Measurements from ENCODE around the gene MYBL2.

Gene MYBL2

DNA sequence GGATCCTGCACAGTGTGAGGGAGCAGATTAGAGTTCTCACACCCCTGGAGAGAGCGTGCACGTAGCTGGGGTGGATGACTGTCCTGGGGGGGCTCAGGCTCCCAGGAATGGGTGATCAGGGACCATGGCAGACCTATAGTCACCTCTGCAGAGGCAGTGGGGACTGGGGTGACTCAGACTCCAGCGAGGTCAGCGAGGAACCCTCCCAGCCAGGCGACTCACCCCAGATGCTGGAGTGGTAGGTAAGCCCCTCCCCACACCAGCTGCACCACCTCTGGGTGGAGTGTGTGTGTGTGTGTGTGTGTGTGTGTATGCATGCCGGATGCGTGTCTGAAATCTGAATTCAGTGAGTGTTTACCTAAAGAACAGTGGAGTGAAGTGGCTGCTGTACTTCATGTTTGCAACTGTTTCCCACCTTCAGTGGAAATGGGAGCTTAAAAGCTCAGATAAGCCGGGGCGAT lies 77.3 kb downstream of the MYBL2 start:
- Histone ChIP-seq H2BK15ac (replicated peaks; ENCODE audit: low read depth) (no peak overlapping the region), H3K36me3 (ENCODE audit: control insufficient read depth, insufficient read depth, low read length) (no peaks in the 10 kb centered on the region), H3K79me2 (ENCODE audit: control insufficient read depth, insufficient read depth, low read length) (no peaks in the 10 kb centered on the region), H3K4ac (ENCODE audit: low read depth, low read length) (no peak overlapping the region), H3K27me3 (ENCODE audit: insufficient read depth, low read length, poor library complexity) (no peaks in the 10 kb centered on the region), H3K4me1 (ENCODE audit: control insufficient read depth, low read depth, low read length) (peaks cover 22% of the 10 kb centered on the region), H3K56ac (ENCODE audit: low read length) (peak overlapping the region; percentile 71), H4K5ac (ENCODE audit: low read length) (no peak overlapping the region), H2BK5ac (ENCODE audit: low read length) (peak overlapping the region; percentile 27), H3K4me3 (ENCODE audit: low read length) (no peak overlapping the region), H2AK5ac (ENCODE audit: low read length) (no peak overlapping the region), H3K18ac (ENCODE audit: low read length) (no peak overlapping the region), H2BK120ac (ENCODE audit: low read depth, low read length) (no peak overlapping the region), H3K27ac (ENCODE audit: low read depth, low read length) (no peak overlapping the region), H3K79me1 (ENCODE audit: low read length) (no peaks in the 10 kb centered on the region), H3K23ac (ENCODE audit: low read length) (no peak overlapping the region), H4K8ac (ENCODE audit: low read depth, low read length) (no peak overlapping the region), H3K9ac (ENCODE audit: low read length) (peak overlapping the region; percentile 13), H3K4me2 (ENCODE audit: low read length) (peak overlapping the region; percentile 5)
- WGBS (ENCODE audit: extremely low coverage, insufficient coverage, low lambda C conversion rate) = no CpG with 5 or more reads among the region's 9 CpGs
- DNase-seq = peak; percentile 81

DNA sequence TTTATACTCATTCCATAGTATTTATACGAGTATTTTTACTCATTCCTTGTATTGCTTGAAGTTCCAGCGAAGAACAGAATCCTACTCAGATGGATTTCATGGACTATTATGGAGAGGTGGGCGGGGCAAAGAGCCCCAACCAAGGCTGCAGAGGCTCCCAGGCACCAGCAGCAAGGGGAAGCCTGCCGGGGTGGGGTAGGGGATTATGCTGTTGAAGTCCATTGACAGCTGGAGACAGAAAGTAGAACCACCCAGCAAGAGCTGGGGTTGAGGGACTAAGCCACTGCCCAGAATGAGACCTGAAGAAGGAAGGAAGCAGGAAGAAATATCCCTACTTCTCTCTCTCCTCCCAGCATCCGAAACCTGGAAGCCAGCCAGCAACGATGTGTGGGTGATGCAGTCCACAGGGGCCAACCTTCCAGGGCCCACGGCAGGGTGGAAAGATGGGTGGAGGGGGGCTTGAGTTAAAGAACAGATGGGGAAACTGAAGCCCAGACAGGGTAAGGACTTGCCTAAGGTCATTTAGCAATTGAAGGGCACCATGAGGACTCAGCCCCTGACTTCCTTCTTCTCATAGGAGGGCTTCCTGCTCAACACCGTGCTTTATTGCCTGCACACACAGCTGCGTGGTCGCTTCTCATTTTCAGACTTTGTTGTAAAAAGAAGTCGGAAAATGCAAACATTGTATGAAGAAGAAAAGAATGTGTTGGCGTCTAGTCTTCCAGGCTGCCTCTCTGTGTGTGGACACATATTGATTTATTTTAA lies 78.2 kb downstream of the MYBL2 start:
- peak; percentile 46 for DNase-seq
- Histone ChIP-seq H3K56ac (ENCODE audit: low read length) (peak overlapping the region; percentile 73), H2BK5ac (ENCODE audit: low read length) (peak overlapping the region; percentile 69), H3K79me2 (ENCODE audit: control insufficient read depth, insufficient read depth, low read length) (no peaks in the 10 kb centered on the region), H3K4me1 (ENCODE audit: control insufficient read depth, low read depth, low read length) (peaks cover 22% of the 10 kb centered on the region), H2BK120ac (ENCODE audit: low read depth, low read length) (peak overlapping the region; percentile 83), H4K8ac (ENCODE audit: low read depth, low read length) (no peak overlapping the region), H3K36me3 (ENCODE audit: control insufficient read depth, insufficient read depth, low read length) (no peaks in the 10 kb centered on the region), H3K79me1 (ENCODE audit: low read length) (no peaks in the 10 kb centered on the region), H3K4ac (ENCODE audit: low read depth, low read length) (no peak overlapping the region), H3K4me2 (ENCODE audit: low read length) (no peak overlapping the region), H3K4me3 (ENCODE audit: low read length) (no peak overlapping the region), H3K9ac (ENCODE audit: low read length) (peak overlapping the region; percentile 23), H3K27ac (ENCODE audit: low read depth, low read length) (no peak overlapping the region), H3K23ac (ENCODE audit: low read length) (no peak overlapping the region), H4K5ac (ENCODE audit: low read length) (no peak overlapping the region), H3K18ac (ENCODE audit: low read length) (peak overlapping the region; percentile 19), H2BK15ac (replicated peaks; ENCODE audit: low read depth) (no peak overlapping the region), H2AK5ac (ENCODE audit: low read length) (peak overlapping the region; percentile 88), H3K27me3 (ENCODE audit: insufficient read depth, low read length, poor library complexity) (no peaks in the 10 kb centered on the region)
- WGBS (ENCODE audit: extremely low coverage, insufficient coverage, low lambda C conversion rate) = no CpG with 5 or more reads among the region's 12 CpGs

DNA sequence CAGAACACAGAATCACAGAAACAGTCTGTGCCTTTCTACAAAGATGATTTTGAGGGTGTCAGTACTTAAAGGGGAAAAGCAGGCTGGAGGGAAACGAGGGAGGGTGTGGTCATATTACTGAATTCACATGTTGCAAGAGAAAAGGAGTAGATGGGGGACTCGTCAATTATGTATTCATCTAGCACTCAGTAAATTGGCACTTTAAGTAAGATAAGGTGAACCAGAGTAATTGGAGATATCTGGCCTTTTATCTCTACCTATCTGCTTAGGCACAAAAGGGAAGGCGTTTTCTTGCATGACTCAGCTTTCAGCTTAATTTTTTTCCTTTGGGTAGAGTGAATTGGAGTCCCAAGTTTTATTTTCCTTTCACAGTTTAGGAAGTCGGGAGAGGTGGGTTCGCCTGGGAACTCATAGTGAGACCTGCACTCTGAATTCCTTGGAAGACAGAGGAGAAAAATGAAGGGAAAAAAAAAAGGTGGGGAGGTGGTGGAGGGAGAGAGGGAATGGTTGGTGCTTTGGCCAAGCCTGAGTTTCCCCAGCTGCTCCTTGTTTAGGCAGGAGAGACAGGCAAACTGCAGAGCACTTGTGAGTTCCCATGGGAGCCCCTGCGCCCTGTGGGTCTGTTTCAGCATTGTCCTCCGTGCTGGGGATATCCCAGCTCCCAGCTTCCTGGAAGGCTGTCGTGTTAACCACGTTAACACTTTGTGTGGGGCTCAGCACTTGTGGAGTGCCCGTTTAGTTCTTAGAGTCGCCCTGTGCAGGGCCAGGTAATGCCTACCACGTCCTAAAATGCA lies 79.6 kb downstream of the MYBL2 start:
- Histone ChIP-seq H3K79me1 (ENCODE audit: low read length) (no peaks in the 10 kb centered on the region), H3K27me3 (ENCODE audit: insufficient read depth, low read length, poor library complexity) (no peaks in the 10 kb centered on the region), H3K56ac (ENCODE audit: low read length) (peak overlapping the region; percentile 87), H3K4me2 (ENCODE audit: low read length) (no peak overlapping the region), H2BK5ac (ENCODE audit: low read length) (peak overlapping the region; percentile 97), H3K36me3 (ENCODE audit: control insufficient read depth, insufficient read depth, low read length) (no peaks in the 10 kb centered on the region), H3K9ac (ENCODE audit: low read length) (peak overlapping the region; percentile 51), H2BK120ac (ENCODE audit: low read depth, low read length) (peak overlapping the region; percentile 30), H3K18ac (ENCODE audit: low read length) (peak overlapping the region; percentile 7), H3K4ac (ENCODE audit: low read depth, low read length) (peak overlapping the region; percentile 63), H2AK5ac (ENCODE audit: low read length) (peak overlapping the region; percentile 58), H3K79me2 (ENCODE audit: control insufficient read depth, insufficient read depth, low read length) (no peaks in the 10 kb centered on the region), H4K5ac (ENCODE audit: low read length) (no peak overlapping the region), H3K4me1 (ENCODE audit: control insufficient read depth, low read depth, low read length) (peaks cover 22% of the 10 kb centered on the region), H2BK15ac (replicated peaks; ENCODE audit: low read depth) (peak overlapping the region; percentile 39), H3K23ac (ENCODE audit: low read length) (peak overlapping the region; percentile 57), H3K4me3 (ENCODE audit: low read length) (no peak overlapping the region), H3K27ac (ENCODE audit: low read depth, low read length) (peak overlapping the region; percentile 89), H4K8ac (ENCODE audit: low read depth, low read length) (no peak overlapping the region)
- WGBS (ENCODE audit: extremely low coverage, insufficient coverage, low lambda C conversion rate) = no CpG with 5 or more reads among the region's 12 CpGs
- DNase-seq = peak; percentile 77

GRCh38 chr20:43748274-43748673 lies 81.4 kb downstream of the MYBL2 start:
- no peaks in the 10 kb centered on the region for H3K27me3 ChIP-seq (ENCODE audit: insufficient read depth, low read length, poor library complexity)
- peak overlapping the region; percentile 76 for H3K56ac ChIP-seq (ENCODE audit: low read length)
- peak overlapping the region; percentile 41 for H2BK5ac ChIP-seq (ENCODE audit: low read length)
- H3K79me2 ChIP-seq (ENCODE audit: control insufficient read depth, insufficient read depth, low read length) = no peaks in the 10 kb centered on the region
- no CpG with 5 or more reads among the region's 1 CpG for WGBS (ENCODE audit: extremely low coverage, insufficient coverage, low lambda C conversion rate)
- H3K4me3 ChIP-seq (ENCODE audit: low read length) = no peak overlapping the region
- peak overlapping the region; percentile 19 for H3K9ac ChIP-seq (ENCODE audit: low read length)
- no peaks in the 10 kb centered on the region for H3K79me1 ChIP-seq (ENCODE audit: low read length)
- H4K5ac ChIP-seq (ENCODE audit: low read length) = no peak overlapping the region
- no peak for DNase-seq
- peak overlapping the region; percentile 1 for H3K4ac ChIP-seq (ENCODE audit: low read depth, low read length)
- H3K18ac ChIP-seq (ENCODE audit: low read length) = peak overlapping the region; percentile 88
- H2BK120ac ChIP-seq (ENCODE audit: low read depth, low read length) = no peak overlapping the region
- H3K27ac ChIP-seq (ENCODE audit: low read depth, low read length) = no peak overlapping the region
- H2AK5ac ChIP-seq (ENCODE audit: low read length) = no peak overlapping the region
- H3K4me1 ChIP-seq (ENCODE audit: control insufficient read depth, low read depth, low read length) = peaks cover 22% of the 10 kb centered on the region
- no peak overlapping the region for H2BK15ac ChIP-seq (replicated peaks; ENCODE audit: low read depth)
- H4K8ac ChIP-seq (ENCODE audit: low read depth, low read length) = no peak overlapping the region
- no peak overlapping the region for H3K4me2 ChIP-seq (ENCODE audit: low read length)
- H3K23ac ChIP-seq (ENCODE audit: low read length) = no peak overlapping the region
- H3K36me3 ChIP-seq (ENCODE audit: control insufficient read depth, insufficient read depth, low read length) = no peaks in the 10 kb centered on the region

- H3K27ac ChIP-seq (ENCODE audit: low read depth, low read length) = no peak overlapping the region
- H3K23ac ChIP-seq (ENCODE audit: low read length) = no peak overlapping the region
- H3K79me2 ChIP-seq (ENCODE audit: control insufficient read depth, insufficient read depth, low read length) = no peaks in the 10 kb centered on the region
- no peaks in the 10 kb centered on the region for H3K79me1 ChIP-seq (ENCODE audit: low read length)
- DNase-seq = peak; percentile 60
- H3K18ac ChIP-seq (ENCODE audit: low read length) = no peak overlapping the region
- H2BK15ac ChIP-seq (replicated peaks; ENCODE audit: low read depth) = no peak overlapping the region
- H3K56ac ChIP-seq (ENCODE audit: low read length) = peak overlapping the region; percentile 8
- H3K4ac ChIP-seq (ENCODE audit: low read depth, low read length) = no peak overlapping the region
- no peak overlapping the region for H2BK120ac ChIP-seq (ENCODE audit: low read depth, low read length)
- H3K27me3 ChIP-seq (ENCODE audit: insufficient read depth, low read length, poor library complexity) = no peaks in the 10 kb centered on the region
- H3K36me3 ChIP-seq (ENCODE audit: control insufficient read depth, insufficient read depth, low read length) = no peaks in the 10 kb centered on the region
- H3K4me3 ChIP-seq (ENCODE audit: low read length) = no peak overlapping the region
- no CpG with 5 or more reads among the region's 23 CpGs for WGBS (ENCODE audit: extremely low coverage, insufficient coverage, low lambda C conversion rate)
- H2AK5ac ChIP-seq (ENCODE audit: low read length) = no peak overlapping the region
- no peak overlapping the region for H2BK5ac ChIP-seq (ENCODE audit: low read length)
- H4K8ac ChIP-seq (ENCODE audit: low read depth, low read length) = no peak overlapping the region
- H3K4me2 ChIP-seq (ENCODE audit: low read length) = no peak overlapping the region
- peak overlapping the region; percentile 36 for H3K9ac ChIP-seq (ENCODE audit: low read length)
- peaks cover 14% of the 10 kb centered on the region for H3K4me1 ChIP-seq (ENCODE audit: control insufficient read depth, low read depth, low read length)
- no peak overlapping the region for H4K5ac ChIP-seq (ENCODE audit: low read length)
Observed at GRCh38 chr20:43749734-43750294, 82.9 kb downstream of the MYBL2 start.
